Measurements from ENCODE around the gene A4GALT. TPM values are rescaled to one million over a fixed set of nuclear protein-coding genes. Genes with fewer than 3 reads are reported as not detected.
"Not testable (repeated sequence)": the region's sequence is repeated elsewhere in the genome, so short reads cannot be mapped to it uniquely, and the experiment has no call there.

The A4GALT gene
- total RNA-seq, 2 experiments from 2014 or later, result not detected

DNA sequence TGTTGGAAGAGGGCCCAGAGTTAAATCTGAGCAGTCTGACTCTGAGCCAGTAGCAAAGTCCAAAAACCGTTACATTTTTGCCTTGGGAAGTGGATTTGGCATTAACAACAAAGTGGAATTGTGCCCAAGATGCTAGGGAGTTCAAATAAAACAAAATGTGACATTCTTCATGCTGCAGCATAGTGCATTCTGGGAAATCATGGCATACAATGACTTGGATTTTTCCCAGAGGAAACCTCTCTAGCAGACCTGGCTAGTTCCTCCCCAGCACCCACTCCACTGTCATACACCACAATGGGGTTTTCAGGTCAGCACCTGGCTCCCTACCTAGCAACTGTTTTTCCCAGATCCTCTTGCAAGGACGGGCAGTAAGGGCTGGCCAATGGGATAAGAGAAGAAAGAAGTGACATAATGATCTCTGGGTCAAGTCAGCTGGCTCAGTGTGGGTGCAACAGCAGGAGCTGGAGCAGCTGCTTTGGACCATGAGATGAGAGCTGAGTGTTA is 46.7 kb downstream of the A4GALT start:
- intact Hi-C loops (cut with DNase I, micrococcal nuclease), result no loop called here
- peaks cover 4% of the 10 kb centered on the region for H3K9me3 Mint-ChIP-seq (ENCODE audit: low read depth)
- peaks cover 3% of the 10 kb centered on the region for H3K27me3 Mint-ChIP-seq
- ChIA-PET POLR2A (no interaction called here), CTCF (no interaction called here)
- H3K27ac Mint-ChIP-seq, result no peak overlapping the region
- H3K4me3 Mint-ChIP-seq, result no peak overlapping the region
- no peaks in the 10 kb centered on the region for H3K36me3 Mint-ChIP-seq (ENCODE audit: low read depth)
- no peak for DNase-seq
- H3K4me1 Mint-ChIP-seq, result peaks cover 6% of the 10 kb centered on the region
- no peak for ATAC-seq

DNA sequence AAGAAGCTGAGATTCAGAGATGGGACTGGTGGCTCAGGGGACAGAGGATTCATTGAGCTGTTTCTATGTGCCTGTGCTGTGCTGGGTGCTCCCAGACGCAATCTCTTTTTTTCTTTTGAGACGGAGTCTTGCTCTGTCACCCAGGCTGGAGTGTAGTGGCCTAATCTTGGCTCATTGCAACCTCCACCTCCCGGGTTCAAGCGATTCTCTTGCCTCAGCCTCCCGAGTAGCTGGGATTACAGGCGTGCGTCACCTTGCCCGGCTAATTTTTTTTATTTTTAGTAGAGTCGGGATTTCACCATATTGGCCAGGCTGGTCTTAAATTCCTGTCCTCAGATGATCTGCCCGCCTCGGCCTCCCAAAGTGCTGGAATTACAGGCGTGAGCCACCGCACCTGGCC is 47.6 kb downstream of the A4GALT start:
- intact Hi-C loops (cut with DNase I, micrococcal nuclease); H3K4me3 Mint-ChIP-seq: not testable (repeated sequence)

DNA sequence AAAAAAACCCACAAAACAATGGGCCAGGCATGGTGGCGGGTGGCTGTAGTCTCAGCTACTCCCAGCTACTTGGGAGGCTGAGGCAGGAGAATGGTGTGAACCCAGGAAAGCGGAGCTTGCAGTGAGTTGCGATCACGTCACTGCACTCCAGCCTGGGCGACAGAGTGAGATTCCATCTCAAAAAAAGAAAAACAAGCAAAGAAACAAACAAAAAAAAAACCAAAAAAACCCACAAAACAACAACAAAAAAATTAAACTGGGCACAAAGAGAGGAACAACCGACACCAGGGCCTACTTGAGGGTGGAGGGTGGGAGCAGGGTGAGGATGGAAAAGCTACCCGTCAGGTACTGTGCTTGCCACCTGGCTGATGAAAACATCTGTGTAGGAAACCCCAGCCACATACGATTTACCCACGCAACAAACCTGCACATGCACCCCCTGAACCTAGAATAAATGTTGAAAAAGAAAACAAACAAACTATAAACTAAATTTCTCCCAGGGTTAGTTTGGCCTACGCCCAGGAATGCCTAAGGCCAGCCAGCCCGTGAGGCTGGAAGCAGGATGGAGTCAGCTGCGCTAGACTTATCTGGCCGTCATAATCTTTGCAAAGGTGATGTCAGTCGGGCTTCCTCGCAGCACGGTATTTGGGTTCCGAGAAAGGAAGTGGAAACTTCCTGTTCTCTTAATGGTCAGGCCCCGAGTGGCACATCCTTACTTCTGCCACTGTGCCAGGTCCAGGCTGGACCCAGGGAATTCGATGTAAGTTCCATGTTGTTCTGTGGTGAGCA is 49.6 kb downstream of the A4GALT start:
- Mint-ChIP-seq H3K4me1 (peaks cover 6% of the 10 kb centered on the region), H3K9me3 (ENCODE audit: low read depth) (no peaks in the 10 kb centered on the region), H3K4me3 (no peak overlapping the region), H3K27ac (no peak overlapping the region), H3K36me3 (ENCODE audit: low read depth) (no peaks in the 10 kb centered on the region), H3K27me3 (peaks cover 3% of the 10 kb centered on the region)
- ChIA-PET POLR2A (no interaction called here), CTCF (no interaction called here)
- no peak for DNase-seq
- intact Hi-C loops (cut with DNase I, micrococcal nuclease), result no loop called here
- ATAC-seq, result no peak

More for the DNA sequence above, 47.6 kb downstream of the A4GALT start:
- CTCF ChIA-PET, result interaction anchor here (0.6 kb wide), 1 partner anchor 870 kb away, joined by 3 read pairs; no protein-coding TSS in a partner anchor
- ATAC-seq; H3K36me3 Mint-ChIP-seq (ENCODE audit: low read depth); H3K9me3 Mint-ChIP-seq (ENCODE audit: low read depth); POLR2A ChIA-PET; H3K27me3 Mint-ChIP-seq; H3K4me1 Mint-ChIP-seq; H3K27ac Mint-ChIP-seq; DNase-seq: not testable (repeated sequence)

DNA sequence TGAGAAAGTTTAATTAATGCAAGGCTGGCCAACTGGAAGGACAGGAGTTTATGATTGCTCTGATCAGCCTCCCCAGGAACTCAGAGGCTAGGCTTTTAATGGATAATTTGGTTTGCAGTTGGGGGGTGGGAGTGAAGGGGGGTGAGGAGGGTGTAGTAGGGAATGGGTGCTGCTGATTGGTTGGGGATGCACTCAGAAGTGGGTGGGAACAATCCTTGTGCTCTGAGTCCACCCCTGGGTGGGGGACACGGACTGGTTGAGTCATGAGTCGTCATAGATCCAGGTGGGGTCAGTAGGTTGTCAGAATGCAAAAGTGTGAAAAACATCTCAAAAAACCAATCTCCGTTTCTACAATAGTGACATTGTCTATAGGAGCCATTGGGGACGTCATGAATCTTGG is 50.6 kb downstream of the A4GALT start:
- Mint-ChIP-seq H3K4me3 (no peak overlapping the region), H3K9me3 (ENCODE audit: low read depth) (no peaks in the 10 kb centered on the region), H3K36me3 (ENCODE audit: low read depth) (no peaks in the 10 kb centered on the region), H3K27ac (no peak overlapping the region), H3K4me1 (peaks cover 6% of the 10 kb centered on the region), H3K27me3 (peaks cover 3% of the 10 kb centered on the region)
- no peak for DNase-seq
- POLR2A ChIA-PET, result no interaction called here
- intact Hi-C loops (cut with DNase I, micrococcal nuclease), result no loop called here
- no peak for ATAC-seq
- CTCF ChIA-PET, result no interaction called here

DNA sequence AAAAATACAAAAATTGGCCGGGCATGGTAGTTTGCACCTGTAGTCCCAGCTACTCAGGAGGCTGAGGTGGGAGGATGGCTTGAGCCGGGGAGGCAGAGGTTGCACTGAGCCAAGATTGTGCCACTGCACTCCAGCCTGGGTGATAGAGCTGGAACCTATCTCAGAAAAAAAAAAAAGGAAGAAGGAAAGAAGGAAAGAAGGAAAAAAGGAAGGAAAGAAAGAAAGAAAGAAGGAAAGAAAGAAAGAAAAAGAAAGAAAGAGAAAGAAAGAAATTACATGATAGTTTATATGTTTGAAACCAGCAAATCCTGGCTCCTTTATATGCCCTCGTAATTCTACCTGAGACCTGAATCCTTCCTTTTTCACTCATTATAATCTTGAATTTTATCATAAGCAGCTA is 54.3 kb downstream of the A4GALT start:
- DNase-seq; intact Hi-C loops (cut with DNase I, micrococcal nuclease); POLR2A ChIA-PET; ATAC-seq; H3K4me3 Mint-ChIP-seq; H3K4me1 Mint-ChIP-seq; H3K36me3 Mint-ChIP-seq (ENCODE audit: low read depth); H3K9me3 Mint-ChIP-seq (ENCODE audit: low read depth); H3K27me3 Mint-ChIP-seq; H3K27ac Mint-ChIP-seq: not testable (repeated sequence)
- CTCF ChIA-PET, result interaction anchor here (0.7 kb wide), 1 partner anchor 20 kb away, joined by 6 read pairs; no protein-coding TSS in a partner anchor

DNA sequence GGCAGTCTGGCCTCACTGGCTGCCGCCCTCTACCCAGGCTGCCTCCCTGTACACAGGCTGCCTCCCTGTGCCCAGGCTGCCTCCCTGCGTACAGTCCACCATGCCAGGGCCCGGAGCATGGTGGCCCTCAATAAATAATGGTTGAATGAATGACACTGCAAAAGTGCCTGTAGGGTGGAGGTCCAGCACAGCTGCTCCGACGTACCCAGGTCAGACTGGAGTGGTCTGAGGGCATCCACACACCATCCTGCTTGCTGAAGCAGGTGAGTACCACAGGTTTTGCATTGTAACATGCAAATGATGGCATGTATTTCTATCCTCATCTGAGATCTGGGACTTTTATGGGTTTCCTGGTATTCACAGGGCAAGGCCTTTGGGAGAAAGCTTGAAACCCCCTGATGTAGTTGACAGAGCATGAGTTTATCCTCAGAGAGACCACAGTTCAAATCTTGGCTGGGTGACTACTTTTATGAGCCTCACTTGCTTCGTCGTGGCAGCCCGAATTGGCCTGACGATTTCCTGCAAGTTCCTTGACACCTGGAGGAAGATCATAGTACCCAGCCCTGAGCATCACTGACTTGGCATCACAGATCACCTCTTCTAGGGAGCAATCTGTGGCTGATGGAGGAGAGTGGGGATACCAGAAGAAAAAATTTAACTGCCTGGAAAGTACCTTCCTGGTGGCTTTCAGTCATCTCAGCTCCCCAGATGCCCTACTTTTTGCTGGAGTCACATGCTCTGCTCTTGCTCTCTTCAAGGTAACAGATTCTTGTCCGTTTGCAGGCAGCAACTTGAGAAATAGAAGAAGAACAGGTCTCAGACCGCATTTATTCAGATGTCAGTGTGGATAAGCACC is 55.5 kb downstream of the A4GALT start:
- no peak for ATAC-seq
- H3K4me1 Mint-ChIP-seq, result no peaks in the 10 kb centered on the region
- no peaks in the 10 kb centered on the region for H3K9me3 Mint-ChIP-seq (ENCODE audit: low read depth)
- peaks cover 1% of the 10 kb centered on the region for H3K27me3 Mint-ChIP-seq
- no peak for DNase-seq
- CTCF ChIA-PET, result interaction anchor here (0.8 kb wide), 1 partner anchor 293 kb away, joined by 3 read pairs; no protein-coding TSS in a partner anchor
- H3K4me3 Mint-ChIP-seq, result no peak overlapping the region
- no peak overlapping the region for H3K27ac Mint-ChIP-seq
- intact Hi-C loops (cut with DNase I, micrococcal nuclease), result loop anchor here in 1 of 2 experiments (5.0 kb wide), 1 partner anchor 57 kb away; the partner anchor contains the start of gene A4GALT
- POLR2A ChIA-PET, result no interaction called here
- no peaks in the 10 kb centered on the region for H3K36me3 Mint-ChIP-seq (ENCODE audit: low read depth)

DNA sequence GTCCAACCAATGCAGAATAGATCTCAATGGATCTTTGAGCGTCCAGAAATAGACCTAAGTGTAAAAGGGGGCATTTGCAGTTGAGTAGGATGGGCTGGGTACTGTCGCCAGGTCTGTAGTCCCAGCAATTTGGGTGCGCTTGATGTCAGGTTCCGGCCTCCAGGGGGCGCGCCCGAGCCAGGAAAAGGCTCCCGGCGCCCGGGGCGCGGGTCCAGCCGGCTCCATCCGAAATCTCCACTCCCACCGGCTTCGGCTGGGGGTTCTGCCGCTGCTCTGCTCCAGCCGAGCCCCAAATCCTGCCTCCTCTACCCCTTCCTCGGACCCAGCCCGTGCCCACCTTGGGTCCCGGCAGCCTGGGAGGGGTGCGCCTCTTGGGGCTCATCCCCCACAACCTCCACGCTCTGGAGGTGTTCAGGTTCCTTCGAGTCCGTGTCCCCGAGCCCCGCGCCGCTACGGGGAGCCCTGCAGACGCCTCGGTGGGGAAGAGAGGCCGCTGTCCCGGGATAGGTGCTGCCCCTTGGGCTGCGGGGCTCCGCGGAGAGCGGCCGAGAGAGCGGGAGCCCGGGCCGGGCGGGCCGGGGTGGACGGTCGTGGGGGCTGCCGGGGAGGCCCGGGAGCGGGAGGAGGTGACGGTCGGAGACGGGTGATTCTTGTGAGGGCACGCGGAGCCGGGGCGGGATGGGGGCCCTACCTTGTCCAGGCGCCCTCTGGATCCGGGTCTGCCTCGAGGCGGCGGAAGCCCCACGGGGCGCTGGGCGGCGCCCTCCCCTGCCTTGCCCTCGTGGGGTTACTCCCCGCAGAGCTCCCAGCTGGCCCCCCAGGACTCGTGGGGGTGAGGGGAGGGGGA is 58.5 kb downstream of the A4GALT start:
- Mint-ChIP-seq H3K27me3 (peaks cover 2% of the 10 kb centered on the region), H3K4me1 (no peaks in the 10 kb centered on the region), H3K9me3 (ENCODE audit: low read depth) (no peaks in the 10 kb centered on the region), H3K4me3 (peak overlapping the region; percentile 49), H3K36me3 (ENCODE audit: low read depth) (no peaks in the 10 kb centered on the region), H3K27ac (no peak overlapping the region)
- DNase-seq (peak; percentile 90), ATAC-seq (peak; percentile 89)
- intact Hi-C loops (cut with DNase I, micrococcal nuclease), result loop anchor here in 1 of 2 experiments (1.0 to 5.0 kb wide), 4 partner anchors 13 to 372 kb away; partner anchors contain the start of genes A4GALT and CYB5R3
- ChIA-PET CTCF (interaction anchor here (0.6 to 1.3 kb wide), 4 partner anchors 11 to 570 kb away, joined by 3 to 6 read pairs (median 3); no protein-coding TSS in a partner anchor), POLR2A (no interaction called here)

DNA sequence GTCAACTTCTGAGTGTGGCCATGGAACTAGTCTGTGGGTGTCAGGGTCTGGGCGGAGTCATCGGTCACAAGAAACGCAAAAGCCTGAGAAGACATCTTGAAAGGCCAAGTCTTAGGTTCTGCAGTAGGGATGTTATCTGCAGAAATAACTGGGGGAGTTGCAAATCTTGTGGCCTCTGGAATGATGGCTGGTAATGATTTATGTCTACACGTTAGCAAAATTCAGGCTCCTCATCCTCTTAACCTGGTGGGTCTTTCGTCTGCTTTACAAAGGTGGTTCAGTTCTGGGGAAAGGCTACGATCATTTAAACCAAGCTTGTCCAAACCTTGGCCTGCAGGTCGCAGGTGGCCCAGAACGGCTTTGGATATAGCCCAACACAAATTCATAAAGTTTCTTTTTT is 64.1 kb downstream of the A4GALT start:
- H3K4me3 Mint-ChIP-seq, result no peak overlapping the region
- H3K27ac Mint-ChIP-seq, result no peak overlapping the region
- POLR2A ChIA-PET, result no interaction called here

DNA sequence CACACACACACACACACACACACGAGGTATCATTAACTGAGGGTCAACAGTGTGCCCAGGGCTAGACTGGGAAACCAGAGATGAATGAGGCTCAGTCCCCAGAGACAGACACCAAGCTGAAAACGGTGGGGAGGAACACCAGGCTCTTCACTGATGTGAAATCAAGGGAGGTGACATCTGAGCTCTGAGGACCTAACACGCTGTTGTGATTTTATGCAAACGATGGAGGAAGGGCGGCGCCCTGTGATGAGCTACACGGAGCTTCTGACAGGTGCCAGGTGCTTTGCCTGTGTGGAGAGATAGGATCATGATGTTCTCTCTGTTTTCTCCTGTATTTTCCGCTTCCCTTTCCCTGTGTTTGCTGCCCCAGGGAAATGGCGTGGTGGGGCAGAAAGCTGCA is 65.0 kb downstream of the A4GALT start:
- ATAC-seq, result no peak

More for the DNA sequence above, 64.1 kb downstream of the A4GALT start:
- intact Hi-C loops (cut with DNase I, micrococcal nuclease), result no loop called here
- ATAC-seq (no peak), DNase-seq (no peak)
- Mint-ChIP-seq H3K27me3 (peaks cover 2% of the 10 kb centered on the region), H3K4me1 (no peaks in the 10 kb centered on the region), H3K9me3 (ENCODE audit: low read depth) (no peaks in the 10 kb centered on the region), H3K36me3 (ENCODE audit: low read depth) (no peaks in the 10 kb centered on the region)
- CTCF ChIA-PET, result interaction anchor here (0.6 to 0.7 kb wide), 2 partner anchors 290 to 587 kb away, joined by 3 read pairs; no protein-coding TSS in a partner anchor

DNA sequence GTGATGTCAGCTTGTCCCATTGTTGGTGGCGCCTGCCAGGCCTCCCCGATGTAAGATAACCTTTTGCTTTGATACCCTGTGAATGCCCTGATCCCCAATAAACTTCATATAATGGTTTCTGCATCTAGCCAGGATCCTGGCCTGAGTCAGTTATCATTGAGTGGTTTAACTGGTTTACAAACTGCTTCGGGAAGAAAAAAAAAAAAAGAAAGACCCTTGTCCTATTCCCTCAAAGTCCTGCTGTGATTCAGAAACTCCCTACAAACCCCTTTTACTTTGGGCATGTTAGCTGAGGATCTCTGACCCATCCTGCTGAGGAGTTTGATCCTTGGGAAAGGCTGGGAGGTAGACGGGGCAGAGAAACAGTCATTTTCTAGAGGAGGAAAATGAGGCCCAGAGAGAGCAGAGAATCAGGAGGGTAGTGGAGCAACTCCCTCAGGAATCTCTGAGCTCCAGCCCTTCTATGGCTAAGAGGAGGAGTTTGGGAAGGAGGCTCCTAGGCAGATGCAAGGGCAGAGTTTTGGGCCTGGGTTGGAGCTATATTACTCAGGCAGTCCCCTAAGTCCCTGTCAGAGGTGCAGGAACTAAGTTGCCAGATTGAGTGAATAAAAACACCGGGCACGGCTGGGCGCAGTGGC is 66.1 kb downstream of the A4GALT start:
- no peaks in the 10 kb centered on the region for H3K4me1 Mint-ChIP-seq

More for the DNA sequence above, 65.0 kb downstream of the A4GALT start:
- Mint-ChIP-seq H3K27me3 (peaks cover 2% of the 10 kb centered on the region), H3K4me3 (no peak overlapping the region), H3K27ac (no peak overlapping the region), H3K36me3 (ENCODE audit: low read depth) (no peaks in the 10 kb centered on the region), H3K9me3 (ENCODE audit: low read depth) (no peaks in the 10 kb centered on the region), H3K4me1 (no peaks in the 10 kb centered on the region)
- intact Hi-C loops (cut with DNase I, micrococcal nuclease), result no loop called here
- no peak for DNase-seq
- CTCF ChIA-PET, result interaction anchor here (0.7 kb wide), 1 partner anchor 28 kb away, joined by 3 read pairs; no protein-coding TSS in a partner anchor
- POLR2A ChIA-PET, result no interaction called here

More for the DNA sequence above, 66.1 kb downstream of the A4GALT start:
- H3K27ac Mint-ChIP-seq, result no peak overlapping the region
- ATAC-seq (no peak), DNase-seq (no peak)
- no peaks in the 10 kb centered on the region for H3K9me3 Mint-ChIP-seq (ENCODE audit: low read depth)
- H3K4me3 Mint-ChIP-seq, result no peak overlapping the region
- ChIA-PET POLR2A (no interaction called here), CTCF (interaction anchor here (1.5 kb wide), 1 partner anchor 18 kb away, joined by 3 read pairs; no protein-coding TSS in a partner anchor)
- no peaks in the 10 kb centered on the region for H3K36me3 Mint-ChIP-seq (ENCODE audit: low read depth)
- peaks cover 2% of the 10 kb centered on the region for H3K27me3 Mint-ChIP-seq
- intact Hi-C loops (cut with DNase I, micrococcal nuclease), result no loop called here
